Measurements from ENCODE around the gene PDCD1.
"Not testable (repeated sequence)": the region's sequence is repeated elsewhere in the genome, so short reads cannot be mapped to it uniquely, and the experiment has no call there.

PDCD1 gene

DNA sequence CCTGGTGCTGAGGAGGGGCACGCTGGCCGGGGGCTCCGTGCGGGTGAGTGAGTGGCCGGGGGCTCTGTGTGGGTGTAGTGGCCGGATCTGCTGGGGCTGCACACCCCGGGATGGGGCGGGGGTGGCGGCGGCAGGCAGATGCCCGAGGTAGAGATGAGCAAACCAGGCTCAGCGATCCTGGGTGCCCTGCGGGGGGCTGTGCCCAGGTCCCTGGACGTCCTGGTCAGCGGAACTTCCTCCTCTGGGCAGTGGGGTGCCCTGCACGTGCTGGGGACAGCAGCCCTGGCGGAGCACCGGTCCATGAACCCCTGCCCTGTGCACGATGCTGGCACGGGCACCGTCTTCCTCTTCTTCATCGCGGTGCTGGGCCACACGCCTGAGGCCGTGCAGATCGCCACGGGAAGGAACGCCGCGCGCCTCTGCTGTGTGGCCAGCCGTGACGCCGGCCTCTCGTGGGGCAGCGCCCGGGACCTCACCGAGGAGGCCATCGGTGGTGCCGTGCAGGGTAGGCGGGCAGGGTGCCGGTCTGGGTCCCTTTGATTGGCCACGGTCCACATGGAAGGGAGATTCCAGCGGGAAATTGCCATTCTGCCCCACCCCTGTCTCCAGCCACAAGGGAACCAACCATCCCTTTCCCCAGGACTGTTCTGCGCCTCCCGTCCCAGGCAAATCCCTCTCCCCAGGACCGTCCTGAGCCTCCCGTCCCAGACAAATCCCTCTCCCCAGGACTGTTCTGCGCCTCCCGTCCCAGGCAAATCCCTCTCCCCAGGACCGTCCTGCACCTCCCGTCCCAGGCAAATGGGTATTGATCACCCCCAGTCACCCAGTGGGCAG lies 43.8 kb downstream of the PDCD1 start:
- no peak for DNase-seq (ENCODE audit: low read depth, low spot score)

DNA sequence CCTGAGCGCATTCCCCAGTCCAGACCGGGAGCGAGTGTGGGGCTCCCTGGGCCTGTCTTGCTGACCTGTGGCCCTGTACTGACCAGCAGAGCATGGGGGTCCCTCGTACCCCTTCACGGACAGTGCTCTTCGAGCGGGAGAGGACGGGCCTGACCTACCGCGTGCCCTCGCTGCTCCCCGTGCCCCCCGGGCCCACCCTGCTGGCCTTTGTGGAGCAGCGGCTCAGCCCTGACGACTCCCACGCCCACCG lies 44.4 kb downstream of the PDCD1 start:
- no peak for DNase-seq (ENCODE audit: low read depth, low spot score)

DNA sequence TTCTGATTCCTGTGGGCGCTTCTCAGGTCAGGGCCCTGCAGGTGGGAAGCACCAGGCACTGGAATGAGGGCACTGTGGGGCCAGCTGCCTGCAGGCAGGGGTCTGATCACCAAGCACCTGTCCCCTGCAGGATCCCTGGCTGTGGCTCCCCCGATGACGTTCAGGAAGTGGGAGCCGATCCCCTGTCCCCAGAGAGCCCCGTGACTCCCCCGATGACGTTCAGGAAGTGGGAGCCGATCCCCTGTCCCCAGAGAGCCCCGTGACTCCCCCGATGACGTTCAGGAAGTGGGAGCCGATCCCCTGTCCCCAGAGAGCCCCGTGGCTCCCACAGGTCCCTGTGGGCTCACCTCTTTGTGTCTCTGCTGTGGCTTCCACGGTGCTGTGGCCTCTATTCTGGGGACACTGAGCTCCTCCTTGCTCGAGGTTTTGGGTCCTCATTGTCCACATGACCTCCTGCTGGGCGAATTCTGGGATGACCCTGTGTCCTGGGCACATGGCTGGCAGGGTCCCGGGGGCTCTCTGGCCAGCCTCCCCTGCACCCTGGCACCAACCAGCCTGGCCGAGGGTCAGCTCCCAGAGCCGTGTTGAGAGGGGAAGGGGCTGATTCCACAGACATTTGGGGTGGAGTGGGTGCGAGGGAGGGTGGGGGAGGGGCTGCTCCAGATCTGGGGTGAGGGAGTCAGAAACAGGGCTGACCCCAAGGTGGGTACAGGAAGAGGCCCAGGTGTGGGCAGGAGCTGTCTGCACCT lies 44.9 kb downstream of the PDCD1 start:
- no peak for DNase-seq (ENCODE audit: low read depth, low spot score)

DNA sequence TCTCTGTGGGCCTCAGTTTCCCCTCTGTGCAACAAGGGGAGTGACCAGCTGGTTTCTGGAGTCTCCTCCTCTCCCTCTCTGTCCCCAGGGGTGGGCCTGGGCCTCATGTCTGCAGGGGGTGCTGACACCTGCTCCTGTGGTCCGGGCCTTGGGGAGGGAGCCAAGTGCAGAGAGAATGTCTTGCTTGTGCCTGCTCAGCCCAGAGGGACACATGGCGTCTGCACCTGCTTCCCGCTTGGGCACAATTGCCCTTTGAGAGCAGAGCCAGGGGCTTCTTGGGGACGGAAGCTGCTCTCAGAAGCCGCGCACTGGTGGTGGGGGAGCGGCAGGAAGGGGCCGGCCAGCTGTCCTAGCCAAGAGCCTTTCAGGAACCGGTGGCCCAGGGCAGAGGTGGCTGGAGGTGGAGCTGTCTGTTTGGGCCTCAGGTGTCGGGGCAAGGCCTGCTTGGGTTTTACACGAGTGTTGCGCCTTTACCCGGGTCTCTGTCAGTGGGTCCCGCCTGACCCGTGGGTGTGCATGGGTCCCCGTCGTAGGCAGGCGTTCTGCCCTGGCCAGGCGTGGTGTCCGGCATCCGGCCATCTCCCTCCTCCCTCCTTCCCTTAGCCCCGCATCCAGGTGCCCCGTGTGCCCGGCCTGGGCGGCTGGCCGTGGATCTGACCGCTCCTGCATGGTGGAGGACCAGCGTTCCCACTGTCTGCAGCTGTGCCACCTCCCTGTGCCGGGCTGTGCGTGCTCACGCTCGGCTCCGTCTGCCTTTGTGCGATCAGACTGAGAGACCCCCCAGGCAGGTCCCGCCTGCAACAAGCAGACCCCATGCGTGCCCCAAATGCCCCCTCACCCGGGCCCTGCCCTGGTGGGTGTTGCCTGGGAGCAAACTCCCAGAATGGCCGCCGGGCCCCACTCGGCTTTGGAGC lies 45.7 kb downstream of the PDCD1 start:
- DNase-seq (ENCODE audit: low read depth, low spot score), result no peak

DNA sequence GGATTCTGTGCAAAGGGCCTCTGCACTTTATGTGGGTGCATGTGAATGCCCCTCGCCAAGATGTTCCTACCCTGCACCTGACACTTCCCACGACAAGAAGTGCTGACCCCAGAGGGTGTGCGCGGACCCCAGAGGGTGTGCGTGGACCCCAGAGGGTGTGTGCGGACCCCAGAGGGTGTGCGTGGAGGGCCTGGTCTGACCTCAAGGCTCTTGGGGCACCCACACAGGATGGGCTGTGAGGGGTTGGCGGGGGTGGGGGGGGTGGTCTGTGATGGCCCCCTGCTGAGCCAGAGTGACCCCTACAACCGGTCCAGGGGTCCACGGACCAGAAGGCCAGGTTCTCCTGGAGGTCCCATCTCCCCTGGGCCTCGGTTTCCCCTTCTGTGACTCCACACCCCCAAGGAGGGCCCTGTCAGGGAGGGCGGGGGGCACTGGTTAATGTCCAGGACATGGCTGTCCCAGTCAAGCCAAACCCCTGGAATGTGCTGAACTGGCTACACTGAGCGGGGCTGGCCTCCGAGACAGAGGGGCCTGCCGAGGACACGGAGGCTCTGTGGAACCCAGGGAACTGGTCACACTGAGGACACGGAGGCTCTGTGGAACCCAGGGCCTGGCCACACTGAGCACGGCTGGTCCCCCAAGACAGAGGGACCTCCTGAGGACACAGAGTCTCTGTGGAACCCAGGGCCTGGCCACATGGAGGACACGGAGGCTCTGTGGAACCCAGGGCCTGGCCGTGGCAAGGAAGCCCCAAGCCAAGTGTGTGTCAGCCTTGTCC lies 46.6 kb downstream of the PDCD1 start:
- DNase-seq (ENCODE audit: low read depth, low spot score), result no peak

DNA sequence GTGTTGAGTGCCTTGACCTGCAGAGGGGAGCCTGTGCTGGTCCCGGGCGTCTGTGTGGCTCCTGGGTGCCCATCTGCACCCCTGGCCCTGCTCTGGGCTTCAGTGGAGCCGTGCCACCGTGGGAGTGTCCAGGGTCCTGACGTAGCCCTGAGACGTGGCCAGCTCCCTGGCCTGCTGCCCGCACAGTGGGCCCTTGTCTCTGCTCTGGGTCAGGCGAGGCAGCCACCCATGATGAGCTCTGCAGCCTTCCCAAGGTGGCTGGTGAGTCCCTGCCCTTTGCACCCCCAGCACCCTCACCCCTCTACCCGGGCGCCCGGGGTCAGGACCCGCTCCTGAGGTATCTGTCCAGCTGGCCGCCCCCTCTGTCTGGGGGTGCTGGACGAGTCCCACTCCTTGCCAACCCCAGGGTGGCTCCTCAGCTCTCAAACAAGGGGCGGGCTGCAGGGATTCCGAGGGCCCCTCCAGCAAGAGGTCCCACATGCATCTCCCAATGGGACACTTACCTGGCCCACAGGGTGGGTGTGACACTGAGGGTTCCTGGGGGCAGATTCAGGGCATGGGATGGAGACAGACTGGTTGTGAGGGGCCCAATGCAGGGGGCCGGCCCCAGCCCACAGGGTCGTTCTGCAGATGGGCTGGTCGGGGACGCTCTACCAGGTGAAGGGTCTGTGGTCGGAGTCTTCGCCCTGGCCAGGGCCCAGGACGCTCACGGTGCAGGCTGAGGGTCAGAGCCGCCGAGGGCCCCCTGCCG lies 47.3 kb downstream of the PDCD1 start:
- DNase-seq (ENCODE audit: low read depth, low spot score), result no peak

DNA sequence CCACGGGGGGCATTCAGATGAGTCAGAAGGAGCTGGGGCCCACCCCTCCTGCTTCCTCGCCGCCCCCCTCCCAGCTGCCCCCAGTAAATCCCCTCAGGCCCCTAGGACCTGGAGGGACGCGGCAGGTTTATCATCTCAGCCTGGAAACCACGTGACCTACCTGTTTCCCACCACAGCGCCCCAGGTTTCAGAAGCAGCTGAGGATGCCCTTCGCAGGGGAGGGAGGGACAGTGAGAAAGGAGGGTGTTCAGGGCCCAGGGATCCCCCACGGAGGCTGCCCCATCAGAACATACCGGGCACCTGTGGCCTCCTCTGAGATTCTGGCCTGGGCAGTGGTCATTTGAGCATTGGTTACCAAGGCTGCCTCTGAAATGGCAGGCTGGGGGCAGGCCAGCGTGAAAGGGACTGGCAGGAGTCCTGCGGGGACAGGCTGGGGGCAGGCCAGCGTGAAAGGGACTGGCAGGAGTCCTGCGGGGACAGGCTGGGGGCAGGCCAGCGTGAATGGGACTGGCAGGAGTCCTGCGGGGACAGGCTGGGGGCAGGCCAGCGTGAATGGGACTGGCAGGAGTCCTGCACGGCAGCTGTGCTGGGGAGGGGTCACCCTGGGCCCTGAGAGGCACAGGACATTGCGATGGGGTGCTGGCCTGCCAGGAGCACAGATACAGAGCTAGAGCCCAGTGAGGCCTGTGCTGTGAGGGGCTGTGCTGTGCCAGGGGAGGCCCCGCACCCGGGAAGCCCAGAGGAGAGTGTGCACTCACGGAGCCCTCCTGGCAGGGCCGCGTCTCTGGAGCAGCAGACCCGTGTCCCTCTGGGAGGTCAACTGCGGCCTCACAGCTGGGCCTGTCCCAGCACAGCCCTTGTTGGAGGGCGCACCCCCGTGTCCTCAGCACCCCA lies 48.1 kb downstream of the PDCD1 start:
- DNase-seq (ENCODE audit: low read depth, low spot score), result no peak

DNA sequence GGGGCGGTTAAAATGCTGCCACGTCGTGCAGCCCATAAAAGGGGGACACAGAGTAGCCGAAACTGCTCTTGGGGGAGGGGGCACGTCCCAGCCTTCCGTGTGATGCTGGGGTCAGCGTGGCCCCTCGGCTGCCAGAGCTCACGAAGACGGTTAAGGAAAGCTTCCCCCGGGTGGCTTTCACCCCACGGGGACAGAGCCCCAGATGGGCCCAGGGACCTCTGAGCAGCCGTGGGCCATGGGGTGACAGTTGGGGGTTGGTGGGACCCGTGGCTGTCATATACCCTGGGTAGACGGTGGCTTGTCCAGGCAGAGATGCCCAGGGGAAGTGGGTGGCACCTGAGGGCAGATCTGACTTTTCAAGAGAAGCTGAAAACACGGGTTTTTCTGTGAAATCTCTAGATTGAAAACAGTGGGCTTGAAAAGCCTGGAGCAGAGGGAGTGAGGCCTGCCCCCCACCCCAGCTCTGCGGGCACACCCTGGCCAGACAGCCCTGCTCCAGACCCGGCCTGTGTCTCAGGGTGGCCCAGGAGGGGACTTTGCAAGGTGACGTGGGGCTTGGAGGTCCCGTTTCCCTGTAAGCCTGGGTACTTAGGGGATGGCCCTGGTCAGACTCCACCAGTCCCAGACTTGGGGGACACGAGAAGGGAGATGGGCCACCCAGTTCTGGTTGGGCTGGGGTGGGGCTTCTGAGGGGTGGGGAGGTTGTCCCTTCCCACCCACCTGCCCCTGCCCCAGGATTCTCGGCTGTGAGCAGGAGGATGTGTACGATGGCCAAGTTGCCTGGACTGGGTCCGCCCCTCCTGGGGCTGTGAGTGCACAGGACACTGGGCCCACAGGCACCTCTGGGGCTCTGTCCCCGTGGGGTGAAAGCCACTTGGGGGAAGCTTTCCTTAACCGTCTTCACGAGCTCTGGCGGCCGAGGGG lies 49.0 kb downstream of the PDCD1 start:
- no peak for DNase-seq (ENCODE audit: low read depth, low spot score)

DNA sequence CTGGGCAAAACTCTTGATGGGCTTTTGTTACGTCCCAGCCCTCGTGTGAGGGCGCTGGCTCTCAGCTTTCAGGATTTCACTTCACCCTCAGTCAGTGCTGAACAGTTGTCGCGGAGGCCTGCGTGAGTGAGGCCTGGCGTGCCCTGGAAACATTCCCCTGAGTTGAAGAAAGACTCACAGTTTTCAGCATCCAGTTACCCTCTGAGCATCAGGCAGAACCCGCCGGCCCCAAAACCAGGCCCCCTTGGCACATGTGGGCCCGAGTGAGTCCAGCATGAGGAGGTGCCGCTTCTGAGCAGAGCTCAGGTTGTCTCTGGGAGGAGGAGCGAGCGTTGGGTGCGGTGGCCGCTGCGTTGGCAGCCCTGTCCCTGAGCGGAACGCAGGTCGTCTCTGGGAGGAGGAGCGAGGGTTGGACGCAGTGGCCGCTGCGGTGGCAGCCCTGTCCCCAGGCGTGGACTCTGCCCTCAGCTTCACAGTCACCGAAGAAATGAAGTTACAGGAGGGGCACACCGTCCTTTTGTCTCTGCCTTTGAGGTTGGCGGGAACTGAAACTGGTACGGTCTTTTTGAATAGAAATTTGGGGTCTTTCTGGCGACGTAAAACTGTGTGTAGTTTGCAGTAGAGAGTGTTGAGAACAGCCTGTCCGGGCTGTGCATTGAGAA lies 49.8 kb downstream of the PDCD1 start, which contains the start of gene NEU4:
Gene NEU4 (plus strand): TSS at position 473 of the 662 bp plus-strand sequence. CDS start 5,292 bp downstream, outside the sequence.
- DNase-seq (ENCODE audit: low read depth, low spot score), result no peak

DNA sequence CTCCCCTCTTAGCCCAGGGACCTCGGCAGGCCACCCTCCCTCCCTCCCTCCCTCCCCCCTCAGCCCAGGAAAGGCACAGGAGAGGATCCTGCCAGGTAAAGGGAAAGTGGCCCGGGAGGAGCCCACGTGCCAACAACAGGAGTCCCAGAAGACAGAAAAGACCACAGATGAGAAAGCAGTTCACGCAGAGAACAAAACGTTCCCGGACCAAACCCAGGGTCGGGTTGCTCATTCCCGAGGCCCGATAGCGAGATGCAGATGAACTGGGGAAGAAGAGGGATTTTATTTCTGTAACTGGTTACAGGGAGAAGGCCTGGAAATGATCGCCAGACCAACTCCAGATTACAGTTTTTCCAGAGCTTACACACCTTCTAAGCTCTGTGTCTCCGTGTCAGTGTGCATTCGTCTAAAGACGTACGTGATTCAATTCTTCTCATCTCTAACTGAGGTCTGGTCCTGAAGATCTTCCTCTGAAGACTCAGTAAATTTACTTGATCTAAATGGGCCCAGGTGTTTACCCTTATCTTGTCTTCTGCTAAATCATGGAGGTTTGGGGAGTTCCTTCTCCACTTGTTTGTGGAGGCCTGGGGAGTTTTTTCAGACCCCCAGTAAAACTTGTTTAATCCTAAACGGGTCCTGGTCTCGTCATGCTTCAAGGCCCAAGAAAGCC lies 50.5 kb downstream of the PDCD1 start:
- no peak for DNase-seq (ENCODE audit: low read depth, low spot score)

DNA sequence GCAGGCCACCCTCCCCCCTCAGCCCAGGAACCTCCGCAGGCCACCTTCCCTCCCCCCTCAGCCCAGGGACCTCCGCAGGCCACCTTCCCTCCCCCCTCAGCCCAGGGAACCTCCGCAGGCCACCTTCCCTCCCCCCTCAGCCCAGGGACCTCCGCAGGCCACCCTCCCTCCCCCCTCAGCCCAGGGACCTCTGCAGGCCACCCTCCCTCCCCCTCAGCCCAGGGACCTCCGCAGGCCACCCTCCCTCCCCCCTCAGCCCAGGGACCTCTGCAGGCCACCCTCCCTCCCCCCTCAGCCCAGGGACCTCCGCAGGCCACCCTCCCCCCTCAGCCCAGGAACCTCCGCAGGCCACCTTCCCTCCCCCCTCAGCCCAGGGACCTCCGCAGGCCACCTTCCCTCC lies 52.5 kb downstream of the PDCD1 start:
- not testable (repeated sequence) for DNase-seq (ENCODE audit: low read depth, low spot score)

DNA sequence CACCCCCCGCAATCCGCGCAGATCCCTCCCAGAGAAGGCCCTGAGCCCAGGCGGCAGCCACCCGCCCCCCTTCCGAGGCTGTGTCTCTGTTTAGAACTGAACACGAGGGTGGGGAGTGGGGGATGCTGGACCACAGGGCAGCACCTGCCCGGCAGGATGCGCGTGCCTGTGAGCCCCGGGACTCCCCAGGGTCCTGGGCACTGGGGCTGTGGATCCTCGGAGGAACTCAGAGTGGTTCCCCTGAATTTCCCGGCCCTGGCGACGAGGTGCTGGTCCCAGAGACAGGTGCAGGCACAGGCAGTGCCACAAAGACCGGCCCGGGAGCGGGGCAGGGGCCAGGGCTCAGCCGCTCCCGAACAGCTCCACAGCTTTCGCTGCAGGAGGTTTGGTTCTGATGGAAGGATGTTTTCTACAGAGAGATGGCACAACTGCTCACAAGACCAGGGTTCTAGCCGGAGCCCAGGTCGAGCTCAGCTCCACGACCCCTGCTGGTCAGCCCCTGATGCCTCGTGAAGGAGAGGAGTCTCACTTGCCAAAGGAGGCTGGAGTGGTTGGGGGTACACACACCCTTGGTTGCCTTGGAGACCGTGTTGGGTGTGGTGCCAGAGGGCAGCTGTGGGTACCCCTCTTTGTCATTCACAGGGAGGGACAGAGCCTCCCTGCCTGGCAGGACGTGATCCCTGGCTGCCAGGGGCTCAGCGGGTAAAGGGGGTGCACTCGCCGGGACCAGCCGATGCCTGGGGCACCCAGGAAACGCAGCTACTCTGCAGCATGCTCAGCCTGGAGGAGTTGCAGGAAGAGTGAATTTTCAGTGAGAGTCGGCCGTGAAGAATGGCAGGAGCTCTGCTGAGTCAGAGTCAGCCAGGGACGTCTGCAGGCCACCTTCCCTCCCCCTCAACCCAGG lies 54.1 kb downstream of the PDCD1 start:
- DNase-seq (ENCODE audit: low read depth, low spot score), result peak; percentile 33

DNA sequence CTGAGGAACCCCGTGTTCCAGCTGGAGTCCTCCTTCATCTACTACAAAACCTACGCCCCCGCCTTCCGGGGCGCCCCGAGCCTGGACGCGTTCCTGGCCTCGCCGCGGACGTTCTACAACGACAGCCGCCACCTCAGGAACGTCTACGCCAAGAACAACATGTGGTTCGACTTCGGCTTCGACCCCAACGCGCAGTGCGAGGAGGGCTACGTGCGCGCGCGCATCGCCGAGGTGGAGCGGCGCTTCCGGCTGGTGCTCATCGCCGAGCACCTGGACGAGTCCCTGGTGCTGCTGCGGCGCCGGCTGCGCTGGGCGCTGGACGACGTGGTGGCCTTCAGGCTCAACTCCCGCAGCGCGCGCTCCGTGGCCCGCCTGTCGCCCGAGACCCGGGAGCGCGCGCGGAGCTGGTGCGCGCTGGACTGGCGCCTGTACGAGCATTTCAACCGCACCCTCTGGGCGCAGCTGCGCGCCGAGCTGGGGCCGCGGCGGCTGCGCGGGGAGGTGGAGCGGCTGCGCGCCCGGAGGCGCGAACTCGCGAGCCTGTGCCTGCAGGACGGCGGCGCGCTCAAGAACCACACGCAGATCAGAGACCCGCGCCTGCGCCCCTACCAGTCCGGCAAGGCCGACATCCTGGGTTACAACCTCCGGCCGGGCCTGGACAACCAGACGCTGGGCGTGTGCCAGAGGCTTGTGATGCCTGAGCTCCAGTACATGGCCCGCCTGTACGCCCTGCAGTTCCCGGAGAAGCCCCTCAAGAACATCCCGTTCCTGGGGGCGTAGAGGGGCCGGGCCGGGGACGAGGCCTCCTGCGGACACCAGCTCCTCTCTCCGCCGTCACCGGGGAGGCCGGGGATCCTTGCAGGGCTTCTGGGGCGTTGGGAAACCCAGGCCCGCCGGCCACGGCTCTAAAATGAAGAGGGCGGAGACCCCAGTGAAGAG lies 55.0 kb downstream of the PDCD1 start:
- peak; percentile 78 for DNase-seq (ENCODE audit: low read depth, low spot score)

DNA sequence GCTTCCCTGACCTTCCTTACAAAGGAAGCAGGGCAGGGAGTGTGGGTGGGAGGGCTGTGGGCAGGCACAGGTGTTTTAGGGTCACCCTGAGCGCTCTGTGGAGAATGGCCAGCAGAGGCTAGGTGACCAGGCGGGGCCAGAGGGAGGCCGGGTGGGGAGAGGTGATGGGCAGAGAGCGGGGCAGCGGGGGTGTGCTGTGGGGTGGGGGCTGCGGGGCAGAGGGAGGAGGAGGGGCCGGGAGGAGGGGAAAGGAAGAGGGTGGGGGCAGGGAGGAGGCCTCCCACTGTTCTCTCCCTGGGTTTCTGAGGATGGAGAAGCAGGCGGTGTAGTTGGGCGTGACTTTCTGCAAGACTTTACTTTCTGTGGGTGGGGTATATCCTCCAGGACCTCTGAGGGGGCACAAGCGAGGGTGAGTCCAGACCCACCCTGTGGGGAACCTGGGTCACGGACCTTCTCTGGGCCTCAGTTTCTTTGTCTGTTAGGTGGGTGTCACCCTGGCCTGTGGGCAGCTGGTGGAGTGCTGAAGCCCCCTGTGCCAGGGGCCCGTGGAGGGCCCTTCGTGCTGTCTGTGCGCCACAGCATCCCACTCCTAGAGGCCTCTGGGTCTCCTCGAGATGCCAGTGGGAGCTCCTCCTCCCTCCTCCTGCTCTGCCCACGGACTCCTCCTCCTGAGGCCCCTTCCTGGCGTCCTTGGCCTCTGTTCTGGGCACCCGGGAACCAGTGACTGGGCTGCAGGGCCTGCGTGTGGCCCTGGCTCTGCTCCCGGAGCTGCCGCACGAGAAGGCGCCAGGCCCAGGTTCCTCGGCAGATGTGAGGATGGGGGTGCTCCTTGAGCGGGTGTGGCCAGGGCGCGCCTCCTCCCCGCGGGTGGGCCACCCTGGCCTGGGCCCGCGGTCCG lies 56.0 kb downstream of the PDCD1 start:
- DNase-seq (ENCODE audit: low read depth, low spot score), result no peak

Data from astrocyte of the hippocampus (primary cell).